GM18502 (cell line): ENCODE data around the gene MRPL27.

ENCODE experiments used
- ATAC-seq: cut with Tn5 transposase; IDR thresholded peaks from one replicate; pipeline ENCODE4 v1.9.1; 2021; ENCODE audit warnings: mild to moderate bottlenecking; ENCODE audit not compliant: unreplicated experiment, poor library complexity

MRPL27 gene

GRCh38 chr17:50388728-50389127 lies 15.7 kb upstream of the MRPL27 start:
- ATAC-seq = no peak

- ATAC-seq = no peak
Observed at GRCh38 chr17:50386510-50386909, 13.5 kb upstream of the MRPL27 start.

GRCh38 chr17:50382931-50383330 lies 9.9 kb upstream of the MRPL27 start:
- ATAC-seq = no peak

GRCh38 chr17:50381920-50382319 lies 8.9 kb upstream of the MRPL27 start:
- no peak for ATAC-seq

GRCh38 chr17:50381260-50381815 lies 8.4 kb upstream of the MRPL27 start:
- no peak for ATAC-seq

- ATAC-seq = no peak
Observed at GRCh38 chr17:50380369-50381259, 7.6 kb upstream of the MRPL27 start.

GRCh38 chr17:50379351-50380132 lies 6.6 kb upstream of the MRPL27 start:
- no peak for ATAC-seq

GRCh38 chr17:50375858-50376538 lies 3.0 kb upstream of the MRPL27 start:
- no peak for ATAC-seq

GRCh38 chr17:50373705-50374104 lies 721 bp upstream of the MRPL27 start:
- no peak for ATAC-seq

- no peak for ATAC-seq
Observed at GRCh38 chr17:50372222-50372757, 694 bp downstream of the MRPL27 start.

- ATAC-seq = no peak
Observed at GRCh38 chr17:50371526-50371925, 1.5 kb downstream of the MRPL27 start.

GRCh38 chr17:50370052-50370451 lies 2.9 kb downstream of the MRPL27 start:
- no peak for ATAC-seq

- ATAC-seq = no peak
Observed at GRCh38 chr17:50367401-50367800, 5.6 kb downstream of the MRPL27 start.

- no peak for ATAC-seq
Observed at GRCh38 chr17:50365649-50366393, 7.2 kb downstream of the MRPL27 start.

GRCh38 chr17:50365165-50365564 lies 7.8 kb downstream of the MRPL27 start:
- no peak for ATAC-seq

GRCh38 chr17:50364715-50365114 lies 8.3 kb downstream of the MRPL27 start:
- ATAC-seq = no peak

- ATAC-seq = no peak
Observed at GRCh38 chr17:50364061-50364458, 8.9 kb downstream of the MRPL27 start.

- no peak for ATAC-seq
Observed at GRCh38 chr17:50363217-50364060, 9.5 kb downstream of the MRPL27 start.

- no peak for ATAC-seq
Observed at GRCh38 chr17:50362661-50363060, 10.3 kb downstream of the MRPL27 start.
